AG09319 (cell line): ENCODE measurements around the gene TLE3.

ENCODE experiments used
- DNase-seq: peaks from one replicate; pipeline ENCODE4 v3.0.0-alpha.2; 2010; ENCODE audit warnings: low read depth; ENCODE audit errors: extremely low read depth
- CTCF ChIP-seq: IDR thresholded peaks from 2 replicates; pipeline ENCODE4 v1.5.1; 2011; ENCODE audit warnings: low read depth, mild to moderate bottlenecking, inconsistent platforms, low read length, moderate library complexity

TLE3 gene

GRCh38 chr15:70043590-70043989 is 54.1 kb downstream of the TLE3 start:
- TF ChIP-seq CTCF = no peak
- DNase-seq = no peak

GRCh38 chr15:70042553-70043214 is 55.0 kb downstream of the TLE3 start:
- no peak for TF ChIP-seq CTCF
- DNase-seq = no peak

- TF ChIP-seq CTCF = no peak
- DNase-seq = no peak
These were observed 57.8 kb downstream of the TLE3 start for GRCh38 chr15:70039917-70040316.

- no peak for DNase-seq
- no peak for TF ChIP-seq CTCF
These were observed 58.9 kb downstream of the TLE3 start for GRCh38 chr15:70038730-70039392.

GRCh38 chr15:70037292-70037640 is 60.5 kb downstream of the TLE3 start:
- no peak for TF ChIP-seq CTCF
- DNase-seq = no peak

GRCh38 chr15:70036585-70037291 is 61.0 kb downstream of the TLE3 start:
- DNase-seq = no peak
- TF ChIP-seq CTCF = no peak

GRCh38 chr15:70035719-70036077 is 62.0 kb downstream of the TLE3 start:
- no peak for DNase-seq

More at GRCh38 chr15:70035719-70036077, 62.0 kb downstream of the TLE3 start:
- no peak for TF ChIP-seq CTCF
